MV-4-11 (cell line): ENCODE measurements around the gene STRADB.
"Not testable (repeated sequence)": the region's sequence is repeated elsewhere in the genome, so short reads cannot be mapped to it uniquely, and the experiment has no call there.

Source experiments
- DNase-seq: peaks from one replicate; lab custom pipeline; 2025; lab: John Stamatoyannopoulos, UW

STRADB gene, protein sequence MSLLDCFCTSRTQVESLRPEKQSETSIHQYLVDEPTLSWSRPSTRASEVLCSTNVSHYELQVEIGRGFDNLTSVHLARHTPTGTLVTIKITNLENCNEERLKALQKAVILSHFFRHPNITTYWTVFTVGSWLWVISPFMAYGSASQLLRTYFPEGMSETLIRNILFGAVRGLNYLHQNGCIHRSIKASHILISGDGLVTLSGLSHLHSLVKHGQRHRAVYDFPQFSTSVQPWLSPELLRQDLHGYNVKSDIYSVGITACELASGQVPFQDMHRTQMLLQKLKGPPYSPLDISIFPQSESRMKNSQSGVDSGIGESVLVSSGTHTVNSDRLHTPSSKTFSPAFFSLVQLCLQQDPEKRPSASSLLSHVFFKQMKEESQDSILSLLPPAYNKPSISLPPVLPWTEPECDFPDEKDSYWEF

DNA sequence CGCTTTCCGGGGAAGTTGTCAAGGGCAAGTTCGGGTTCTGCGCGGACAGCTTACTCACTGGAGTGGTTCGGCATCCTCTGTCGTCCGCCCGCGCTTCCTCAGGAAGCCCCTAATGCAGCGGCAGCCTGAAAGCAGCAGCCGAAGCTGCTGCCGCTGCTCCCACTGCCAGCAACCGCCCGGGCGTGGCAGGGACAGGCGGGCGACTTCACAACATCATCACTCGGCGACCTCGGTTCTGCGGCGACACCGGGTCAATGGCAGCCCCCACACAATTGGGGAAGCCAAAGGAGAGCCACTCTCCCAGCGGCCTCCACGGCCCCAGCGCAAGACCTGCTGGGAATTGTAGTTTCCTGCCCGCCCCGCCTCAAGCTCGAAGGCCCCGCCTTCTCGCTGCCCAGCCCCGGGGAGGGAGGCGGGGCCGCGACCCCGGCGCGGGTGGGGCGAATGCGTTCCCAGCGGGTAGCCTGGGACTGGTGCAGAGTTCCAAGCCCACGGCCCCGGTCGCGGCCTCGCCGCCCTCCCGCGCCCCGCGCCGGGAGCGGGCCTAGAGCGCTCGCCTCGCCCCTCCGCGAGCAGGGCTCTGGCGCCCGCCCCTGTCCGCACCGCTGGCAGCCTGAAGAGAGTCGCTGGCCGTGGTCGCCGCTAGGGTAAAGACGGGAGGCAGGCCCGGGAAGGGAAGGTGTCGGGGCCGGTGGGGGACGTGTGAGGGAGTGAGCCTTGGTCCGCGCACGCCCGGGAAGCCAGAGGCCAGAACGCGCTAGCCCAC lies at the start of gene STRADB, which contains the start of gene TRAK2:
Gene STRADB (plus strand): TSS at position 449 of the 766 bp plus-strand sequence. CDS start 3,101 bp downstream, outside the sequence.
Gene TRAK2 (minus strand): TSS at position 167 of the 766 bp plus-strand sequence. CDS start 30,951 bp downstream, outside the sequence.
- peak; percentile 90 for DNase-seq

DNA sequence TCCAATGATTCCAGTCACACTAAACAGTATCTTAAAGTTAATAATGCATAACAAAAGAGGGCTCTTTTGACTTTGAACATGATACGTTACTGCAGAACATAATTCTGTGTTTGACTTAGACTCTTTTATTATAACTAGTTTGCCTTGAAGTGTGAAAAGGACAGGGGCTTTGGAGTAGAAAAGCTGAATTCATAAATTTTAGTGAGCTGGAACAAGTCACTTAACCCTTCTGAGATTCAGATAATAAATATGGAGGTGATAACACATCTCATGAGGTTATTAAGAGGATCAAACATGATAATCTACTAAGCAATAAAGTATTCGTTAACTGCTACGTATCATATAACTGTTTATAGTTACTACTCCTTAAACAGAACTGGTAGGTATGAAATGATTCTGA lies 49.7 kb upstream of the STRADB start:
- no peak for DNase-seq

DNA sequence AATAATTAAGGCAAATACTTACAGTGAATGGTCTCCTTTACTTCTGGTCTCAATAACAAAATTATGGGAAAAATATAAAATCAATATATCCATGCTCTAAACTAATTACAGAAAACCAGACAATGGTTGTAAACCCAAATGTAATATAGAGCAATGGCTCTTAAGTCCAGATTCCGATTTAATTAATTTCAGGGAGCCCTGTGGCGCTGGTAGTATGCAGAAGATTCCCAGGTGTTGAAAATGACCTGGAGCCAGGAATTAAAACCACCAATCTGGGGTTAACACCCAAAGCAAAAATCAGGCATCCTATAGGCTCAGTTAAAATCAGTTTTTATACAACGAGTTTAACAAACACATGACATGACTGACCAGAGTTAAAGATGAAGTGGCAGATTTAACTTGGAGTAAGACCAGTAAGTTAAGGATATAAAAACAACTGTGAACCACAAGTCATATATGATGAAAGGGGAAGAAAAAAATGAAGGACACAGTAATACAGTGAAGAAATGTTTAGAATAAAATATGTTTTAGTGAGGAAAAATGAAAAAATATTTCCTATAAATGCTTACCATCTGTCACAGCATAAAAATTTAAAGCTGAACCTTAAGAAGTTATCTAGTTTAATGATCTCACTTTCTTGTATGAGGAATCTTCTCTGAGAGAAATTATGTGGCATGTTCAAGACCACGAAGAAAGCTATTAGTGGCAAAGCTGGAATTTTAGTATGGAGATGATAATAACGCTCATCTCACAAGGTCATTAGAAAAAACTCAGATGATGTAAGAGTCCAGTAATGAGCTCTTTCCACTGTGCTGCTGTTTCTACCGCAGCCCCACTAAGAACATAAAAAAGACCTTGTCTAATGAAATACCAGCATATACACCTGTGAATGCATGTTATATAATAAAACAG lies 48.6 kb upstream of the STRADB start:
- no peak for DNase-seq

DNA sequence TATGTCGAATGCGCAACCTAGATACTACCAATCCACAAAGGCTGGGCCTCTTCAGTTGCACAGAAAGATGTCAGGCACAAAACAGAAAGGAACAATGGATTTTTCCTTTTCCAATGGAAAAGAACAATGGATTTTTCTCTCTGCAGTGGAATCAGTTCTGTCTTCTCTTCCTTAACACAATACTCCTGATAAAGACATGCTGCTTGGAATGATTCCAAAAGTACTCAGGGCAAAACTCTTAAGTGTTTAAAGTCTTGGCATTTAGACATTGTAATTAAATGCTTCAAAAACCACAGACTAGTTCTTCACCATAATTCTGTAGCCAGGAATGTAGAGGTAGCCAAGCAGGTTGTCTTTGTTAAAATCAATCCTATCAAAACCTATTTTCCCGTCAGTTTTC lies 47.7 kb upstream of the STRADB start:
- DNase-seq: no peak

DNA sequence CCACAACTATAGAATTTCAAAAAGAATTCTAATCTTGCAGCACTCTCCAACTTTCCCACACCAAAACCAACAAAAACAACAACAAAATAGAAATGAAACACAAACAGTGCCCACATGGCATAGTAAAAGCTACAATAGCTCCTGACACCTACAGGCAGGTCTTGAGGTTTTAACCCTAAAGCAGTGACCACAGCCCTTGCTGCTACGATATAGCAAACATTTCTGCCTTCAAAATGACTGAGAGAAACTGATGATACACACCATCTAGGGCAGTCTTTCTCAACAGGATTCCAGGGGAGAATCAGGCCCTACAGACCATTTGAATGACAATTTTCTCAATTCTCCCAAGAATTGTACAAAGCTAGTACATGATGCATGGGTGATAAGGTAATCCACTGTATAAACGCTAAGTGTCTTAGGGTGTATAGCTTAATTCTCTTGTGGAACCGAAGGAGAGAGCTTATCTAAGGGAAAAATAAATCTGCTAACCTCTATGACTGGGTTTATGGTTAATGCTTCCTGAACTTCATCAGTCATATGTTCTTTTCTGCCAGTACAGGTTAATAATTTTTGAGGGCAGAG lies 46.8 kb upstream of the STRADB start:
- DNase-seq: no peak

DNA sequence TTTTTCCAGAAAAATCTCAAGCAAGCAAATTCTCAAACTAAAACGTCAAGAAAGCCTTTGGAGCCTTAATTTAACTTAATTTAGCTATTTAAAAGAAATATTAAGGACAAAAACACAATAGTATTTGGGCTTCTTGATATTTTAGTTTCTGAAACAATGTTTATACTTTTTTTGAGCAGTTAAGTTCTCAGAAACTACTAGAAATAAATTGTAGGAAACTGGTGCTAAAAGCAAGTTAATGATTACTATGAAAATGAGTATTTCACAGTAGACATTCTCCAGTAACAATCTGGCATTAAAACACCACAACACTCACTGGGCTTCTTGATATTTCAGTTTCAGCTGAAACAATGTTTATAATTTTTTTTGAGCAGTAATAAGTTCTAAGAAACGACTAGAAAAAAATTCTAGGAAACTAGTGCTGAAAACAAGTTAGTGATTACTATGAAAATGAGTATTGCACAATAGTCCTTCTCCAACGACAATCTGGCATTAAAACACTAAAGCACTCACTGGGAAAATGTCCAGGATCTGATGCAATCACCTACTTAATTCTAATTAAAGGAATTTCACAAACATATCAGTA lies 45.4 kb upstream of the STRADB start:
- peak; percentile 87 for DNase-seq

DNA sequence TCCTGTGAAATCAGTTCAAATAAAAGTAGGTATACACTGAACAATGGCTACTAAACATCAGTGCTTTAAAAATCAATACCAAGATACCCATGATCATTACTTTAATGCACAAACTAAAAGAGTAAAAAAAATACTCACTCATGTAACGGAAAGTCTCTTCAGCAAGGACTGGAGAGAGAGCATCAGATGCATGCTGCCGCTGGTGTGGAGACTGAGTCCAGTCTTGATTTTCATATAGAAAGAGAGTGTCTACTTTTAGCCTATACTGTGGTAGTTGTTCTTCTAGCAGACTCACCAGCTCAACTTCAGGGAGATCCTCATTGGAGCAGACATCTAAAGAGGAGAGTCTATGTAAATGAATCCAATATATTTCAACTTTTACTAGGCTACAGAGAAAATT lies 44.3 kb upstream of the STRADB start:
- no peak for DNase-seq

DNA sequence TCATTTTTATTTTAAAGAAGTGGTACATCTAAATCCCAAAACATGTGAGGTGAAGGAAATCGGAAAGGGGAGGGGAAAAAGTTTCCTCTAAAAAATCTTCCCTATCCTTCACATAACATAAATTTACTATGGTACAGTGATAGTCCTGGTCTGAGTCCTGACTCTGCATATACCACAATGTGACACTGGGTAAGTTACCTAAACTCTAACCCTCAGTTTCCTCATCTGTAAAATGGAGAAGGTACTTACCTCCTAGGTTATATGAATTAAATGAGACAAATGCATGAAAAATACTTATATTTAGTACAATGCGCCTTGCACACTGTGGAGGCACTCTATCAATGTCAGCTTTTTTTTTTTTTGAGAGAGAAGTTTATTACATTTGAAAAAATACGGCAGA lies 42.6 kb upstream of the STRADB start:
- DNase-seq: no peak

DNA sequence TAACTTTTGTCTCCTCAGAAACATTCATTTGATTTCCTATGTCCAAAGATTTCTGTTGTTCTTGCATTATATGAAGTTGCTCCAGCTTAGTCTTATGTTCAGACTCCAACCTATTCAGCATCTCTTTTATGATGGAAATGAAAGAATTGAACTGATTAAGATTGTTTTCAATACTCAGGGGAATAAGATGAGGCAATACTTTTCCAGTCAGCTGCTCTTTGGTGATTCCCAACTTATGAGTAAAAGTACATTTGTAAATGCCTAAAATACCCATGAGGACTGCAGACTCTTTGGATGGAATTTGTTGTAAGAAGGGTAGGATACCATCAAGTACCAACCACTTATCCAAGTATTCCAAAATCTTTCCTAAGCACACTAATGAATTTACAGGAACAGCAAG lies 40.1 kb upstream of the STRADB start:
- DNase-seq: no peak

DNA sequence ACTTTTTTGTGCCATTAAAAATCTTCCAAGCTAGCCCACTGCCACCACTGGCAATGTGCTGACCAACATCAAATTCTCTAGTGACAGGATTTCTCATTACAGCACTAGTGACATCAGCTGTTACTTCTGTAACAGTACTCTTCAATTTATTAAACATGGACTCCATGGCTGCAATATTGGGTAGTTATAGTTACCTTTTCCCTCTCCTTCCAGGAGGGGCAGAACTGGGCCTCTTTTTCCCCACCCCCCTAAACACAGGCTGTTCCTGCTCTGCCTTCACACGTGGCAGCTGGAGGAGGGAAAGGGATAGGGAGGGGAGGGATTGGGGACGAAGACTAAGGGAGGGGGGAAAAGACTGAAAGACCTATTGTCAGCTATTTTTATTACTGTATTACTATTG lies 38.4 kb upstream of the STRADB start:
- no peak for DNase-seq

DNA sequence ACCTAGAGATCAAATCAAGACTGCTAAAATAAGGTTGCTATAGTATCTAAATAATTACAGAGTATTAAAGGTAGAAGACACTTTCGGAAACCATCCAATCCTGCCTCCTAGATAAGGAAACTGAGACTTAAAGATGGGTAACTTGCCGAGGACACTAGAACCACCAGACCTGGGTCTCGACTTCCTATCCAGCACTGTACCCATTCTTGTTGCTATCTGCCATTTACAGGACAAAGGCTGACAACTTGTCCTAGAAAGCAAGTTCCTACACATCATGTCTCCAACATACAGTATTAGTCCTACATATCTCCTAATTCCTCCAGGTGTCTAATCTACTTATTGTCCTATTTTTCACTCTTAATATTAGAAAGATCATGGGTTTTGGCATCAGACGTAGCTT lies 38.0 kb upstream of the STRADB start:
- no peak for DNase-seq

DNA sequence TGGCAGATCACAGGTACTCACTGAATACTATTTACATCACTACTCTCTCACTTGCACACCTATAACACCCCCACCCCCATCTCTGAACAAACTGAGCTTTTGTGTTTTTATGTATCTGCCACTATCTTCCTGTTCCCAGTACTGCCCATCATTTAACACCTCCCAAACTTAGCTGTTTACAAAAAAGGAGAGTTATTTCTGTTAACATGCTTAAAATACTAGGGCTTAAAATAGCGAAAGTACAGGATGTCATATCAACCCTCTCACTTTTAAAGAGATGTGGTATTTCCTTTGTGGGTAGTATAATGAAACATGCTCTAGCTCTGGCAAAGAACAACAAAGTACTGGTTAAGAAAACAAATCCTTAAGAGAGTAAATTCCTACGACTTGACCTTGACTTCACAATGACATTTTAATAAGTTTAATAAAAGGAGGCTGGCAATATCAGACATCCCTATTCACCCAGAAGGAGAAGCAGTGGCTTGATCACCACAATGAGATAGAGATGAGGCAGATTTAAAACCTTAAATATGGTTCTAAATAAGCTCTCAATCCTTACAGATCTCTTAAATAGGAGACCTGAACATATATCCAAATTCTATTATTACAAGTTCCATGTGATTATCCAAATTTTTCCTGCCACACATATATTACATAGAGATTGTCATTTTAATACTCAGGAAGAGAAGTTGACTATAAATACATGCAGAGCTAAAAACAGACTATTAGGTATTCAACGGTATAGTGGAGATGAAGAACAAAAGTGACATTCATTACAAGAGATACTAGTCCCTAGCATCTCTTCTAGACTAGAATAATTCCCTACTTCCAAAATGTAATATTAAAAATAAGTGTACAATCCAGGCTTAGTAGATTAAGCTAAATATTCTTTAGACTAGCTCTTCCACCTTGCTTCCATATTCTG lies 37.2 kb upstream of the STRADB start:
- peak; percentile 50 for DNase-seq

DNA sequence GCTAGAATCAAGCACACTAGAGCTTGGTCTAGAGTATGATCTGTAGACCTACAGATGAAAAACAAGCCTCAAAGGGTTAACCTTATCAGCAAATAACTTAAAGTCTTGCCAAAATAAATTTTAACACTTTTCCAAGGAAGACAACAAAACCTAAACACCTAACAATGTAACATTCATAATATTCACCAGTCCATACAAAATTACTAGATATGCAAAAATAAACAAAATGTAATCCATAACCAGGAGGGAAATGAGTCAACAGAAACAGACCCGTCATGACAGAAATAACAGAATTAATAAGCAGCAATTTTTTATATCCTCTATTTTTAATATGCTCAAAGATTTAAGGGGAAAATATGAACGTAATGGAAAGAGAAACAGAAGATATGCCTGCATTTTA lies 36.4 kb upstream of the STRADB start:
- DNase-seq: no peak

DNA sequence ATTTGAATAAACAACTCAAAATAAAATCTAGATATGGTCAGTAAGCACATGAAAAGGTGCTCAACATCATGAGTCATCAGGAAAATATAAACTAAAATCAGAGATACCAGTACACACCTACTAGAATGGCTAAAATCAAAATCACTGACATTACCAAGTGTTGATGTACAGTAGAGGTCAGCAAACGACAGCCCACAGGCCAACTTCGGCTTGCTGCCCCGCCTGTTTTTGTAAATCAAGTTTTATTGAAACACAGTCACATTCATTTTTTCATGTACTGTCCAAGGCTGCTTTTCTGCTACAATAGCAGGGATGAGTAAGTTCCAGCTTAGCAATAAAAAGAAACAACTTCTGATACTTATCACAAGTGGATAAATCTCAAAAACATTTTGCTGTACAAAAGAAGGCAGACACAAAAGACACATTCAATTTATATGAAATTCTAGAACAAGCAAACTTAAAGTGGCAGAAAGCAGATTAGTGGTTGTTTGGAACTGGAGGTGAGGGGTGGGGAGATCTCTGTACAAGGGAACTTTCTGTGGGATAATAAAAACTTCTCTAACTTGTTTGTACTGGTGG lies 32.4 kb upstream of the STRADB start:
- DNase-seq: no peak

DNA sequence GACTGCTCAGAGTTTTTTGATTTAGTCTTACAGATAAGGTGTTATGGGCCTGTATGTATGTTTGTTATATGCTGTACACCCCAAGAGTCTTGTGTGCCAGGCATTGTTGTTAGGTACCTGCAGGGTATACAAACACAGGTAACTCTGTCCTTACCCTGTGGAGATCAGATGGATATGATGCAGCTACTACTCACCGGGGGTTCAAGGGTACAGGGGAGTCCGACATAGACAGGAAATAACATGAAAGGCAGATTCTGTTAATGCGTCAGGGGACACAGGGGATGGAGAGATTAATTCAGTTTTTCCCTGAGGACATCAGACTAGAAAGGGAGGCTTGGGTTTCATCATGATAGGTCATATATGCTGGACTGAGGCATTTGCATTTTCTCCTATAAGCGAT lies 31.6 kb upstream of the STRADB start:
- DNase-seq: no peak

DNA sequence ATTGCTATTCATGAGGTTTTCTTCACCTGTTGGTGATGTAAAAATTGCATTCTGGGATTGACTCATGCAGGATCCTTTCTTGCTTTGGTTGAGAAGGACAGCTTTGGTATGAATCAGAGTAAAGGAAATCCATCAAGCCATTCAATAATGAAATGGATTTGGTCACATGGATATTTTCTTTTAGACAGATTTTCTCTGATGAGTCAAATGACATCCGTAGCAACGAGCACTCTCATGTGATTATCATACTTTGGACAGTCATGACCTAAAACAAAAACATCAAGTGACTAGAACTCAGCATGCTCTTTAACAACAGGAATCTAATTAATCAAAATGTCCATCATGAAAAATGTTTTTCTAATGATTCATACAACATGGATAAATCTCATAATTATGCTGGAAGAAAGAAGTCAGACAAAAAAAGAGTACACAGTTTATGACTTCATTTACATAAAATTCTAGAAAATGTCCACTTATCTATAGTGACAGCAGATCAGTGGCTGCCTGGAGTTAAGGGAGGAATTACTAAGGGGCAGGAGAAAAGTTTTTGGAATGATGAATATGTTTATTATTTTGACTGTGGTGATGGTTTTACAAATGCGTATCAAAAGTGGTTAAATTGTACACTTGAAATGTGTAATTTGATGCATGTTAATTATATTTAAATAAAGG lies 31.0 kb upstream of the STRADB start:
- DNase-seq: no peak

DNA sequence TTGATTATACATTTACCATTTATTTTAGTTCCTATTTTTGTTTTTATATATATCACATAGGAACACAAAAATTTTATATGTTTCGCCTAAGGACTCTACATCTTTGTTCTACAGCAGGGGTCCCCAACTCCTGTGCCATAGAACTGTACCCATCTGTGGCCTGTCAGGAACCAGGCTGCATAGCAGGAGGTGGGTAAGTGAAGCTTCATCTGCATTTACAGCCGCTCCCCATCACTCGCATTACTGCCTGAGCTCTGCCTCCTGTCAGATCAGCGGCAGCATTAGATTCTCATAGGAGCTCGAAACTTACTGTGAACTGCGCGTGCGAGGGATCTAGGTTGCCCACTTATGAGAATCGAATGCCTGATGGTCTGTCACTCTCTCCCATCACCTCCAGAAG lies 25.6 kb upstream of the STRADB start:
- DNase-seq: no peak

DNA sequence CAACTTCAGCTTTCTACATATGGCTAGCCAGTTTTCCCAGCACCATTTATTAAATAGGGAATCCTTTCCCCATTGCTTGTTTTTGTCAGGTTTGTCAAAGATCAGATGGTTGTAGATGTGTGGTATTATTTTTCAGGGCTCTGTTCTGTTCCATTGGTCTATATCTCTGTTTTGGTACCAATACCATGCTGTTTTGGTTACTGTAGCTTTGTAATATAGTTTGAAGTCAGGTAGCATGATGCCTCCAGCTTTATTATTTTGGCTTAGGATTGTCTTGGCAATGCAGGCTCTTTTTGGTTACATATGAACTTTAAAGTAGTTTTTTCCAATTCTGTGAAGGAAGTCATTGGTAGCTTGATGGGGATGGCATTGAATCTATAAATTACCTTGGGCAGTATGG lies 23.2 kb upstream of the STRADB start:
- not testable (repeated sequence) for DNase-seq

DNA sequence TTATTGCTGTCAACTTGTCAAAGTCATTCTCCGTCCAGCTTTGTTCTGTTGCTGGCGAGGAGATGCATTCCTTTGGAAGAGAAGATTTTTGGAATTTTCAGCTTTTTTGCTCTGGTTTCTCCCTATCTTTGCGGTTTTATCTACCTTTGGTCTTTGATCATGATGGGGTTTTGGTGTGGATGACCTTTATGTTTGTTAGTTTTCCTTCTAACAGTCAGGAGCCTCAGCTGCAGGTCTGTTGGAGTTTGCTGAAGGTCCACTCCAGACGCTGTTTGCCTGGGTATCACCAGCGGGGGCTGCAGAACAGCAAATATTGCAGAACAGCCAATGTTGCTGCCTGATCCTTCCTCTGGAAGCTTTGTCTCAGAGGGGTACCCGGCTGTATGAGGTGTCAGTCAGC lies 21.7 kb upstream of the STRADB start:
- not testable (repeated sequence) for DNase-seq
